Measurements from ENCODE around the gene EZR. TPM values are rescaled to one million over a fixed set of nuclear protein-coding genes. Genes with fewer than 3 reads are reported as not detected.

EZR gene
- total and polyA plus RNA-seq, 2 of the 13 experiments (the other 11 are each of a cell fraction or from before 2014, with no cell fraction given) = 34.7 to 60.3 TPM

- H3K4me2 ChIP-seq (ENCODE audit: low read depth, low read length) = no peak overlapping the region
- H3K79me2 ChIP-seq (ENCODE audit: insufficient read depth, low read length) = no peaks in the 10 kb centered on the region
- no peak overlapping the region for H2AFZ ChIP-seq (ENCODE audit: low read length)
- ChIA-PET POLR2A (interaction anchor here (1.4 kb wide), 1 partner anchor 21 kb away, joined by 4 read pairs; the partner anchor contains the start of gene EZR), CTCF (ENCODE audit: low intra/inter-chr PET ratio, low total read pairs) (no interaction called here)
- ATAC-seq = no peak
- no peaks in the 10 kb centered on the region for H3K36me3 ChIP-seq (replicated peaks in 1 of 2; ENCODE audit: control insufficient read depth in 1 of 2, insufficient read depth in 2 of 2, low read length in 2 of 2)
- H3K27me3 ChIP-seq (ENCODE audit: control insufficient read depth in 1 of 2, insufficient read depth in 2 of 2, low read length in 2 of 2) = peaks cover 0 to 19% of the 10 kb centered on the region in 2 experiments; a peak in 1 of 5 replicates
- no peak overlapping the region for H3K9ac ChIP-seq (ENCODE audit: insufficient read depth, low read depth, low read length)
- DNase-seq (ENCODE audit: low spot score) = no peak
- BruUV-seq (replicated peaks) = no TSS peak
- H3K9me3 ChIP-seq (ENCODE audit: low read length) = no peaks in the 10 kb centered on the region
- intact Hi-C loops (cut with micrococcal nuclease; ENCODE audit: unreplicated experiment) (no loop called here), in situ Hi-C loops (cut with HindIII; ENCODE audit: extremely low pct_ligation_motif_present, low pct_unique_long_range_greater_than_20kb) (no loop called here)
- no peak overlapping the region for H3K27ac ChIP-seq (ENCODE audit: extremely low read length, insufficient read depth, low read length)
- no peaks in the 10 kb centered on the region for H4K20me1 ChIP-seq (ENCODE audit: insufficient read depth, low read length)
- WGBS (ENCODE audit: low lambda C conversion rate) = 0% methylated on average over 1 of the region's 1 CpG
- peaks cover 19% of the 10 kb centered on the region for H3K4me1 ChIP-seq (ENCODE audit: insufficient read depth, low read length)
- H3K4me3 ChIP-seq (replicated peaks in 1 of 3; ENCODE audit: insufficient read depth in 1 of 3, low read depth in 2 of 3, low read length in 3 of 3) = no peak overlapping the region
- FAIRE-seq = no peak
- no peak for TF ChIP-seq MAFG (CRISPR knock-in tag; IDR thresholded peaks at IDR 0.05)
- TF ChIP-seq ZNF18 (CRISPR knock-in tag; IDR thresholded peaks at IDR 0.05; ENCODE audit: insufficient replicate concordance) = no peak
- no peak for TF ChIP-seq PITX1 (CRISPR knock-in tag; IDR thresholded peaks at IDR 0.05)
- no peak for TF ChIP-seq LCORL (IDR thresholded peaks at IDR 0.05)
- no peak for TF ChIP-seq LCORL (CRISPR knock-in tag; IDR thresholded peaks at IDR 0.05)
- TF ChIP-seq MED8 (CRISPR knock-in tag; IDR thresholded peaks at IDR 0.05; ENCODE audit: insufficient replicate concordance) = no peak
- TF ChIP-seq FOXP4 (CRISPR knock-in tag; IDR thresholded peaks at IDR 0.05) = no peak
- no peak for TF ChIP-seq NR2C2 (CRISPR knock-in tag; IDR thresholded peaks at IDR 0.05; ENCODE audit: borderline replicate concordance)
- TF ChIP-seq HBP1 (CRISPR knock-in tag; IDR thresholded peaks at IDR 0.05; ENCODE audit: low read depth) = no peak
- TF ChIP-seq PBX2 (CRISPR knock-in tag; IDR thresholded peaks at IDR 0.05) = no peak
- TF ChIP-seq RFXANK (CRISPR knock-in tag; IDR thresholded peaks at IDR 0.05) = no peak
- TF ChIP-seq ZNF879 (CRISPR knock-in tag; IDR thresholded peaks at IDR 0.05) = no peak
- TF ChIP-seq KDM4B (CRISPR knock-in tag; IDR thresholded peaks at IDR 0.05) = no peak
- TF ChIP-seq HOXA3 (CRISPR knock-in tag; IDR thresholded peaks at IDR 0.05) = no peak
- TF ChIP-seq SRSF9 (IDR thresholded peaks at IDR 0.05; ENCODE audit: borderline replicate concordance, insufficient read depth, low read depth, low read length, poor library complexity, severe bottlenecking) = no peak
- TF ChIP-seq ZNF337 (CRISPR knock-in tag; IDR thresholded peaks at IDR 0.05; ENCODE audit: borderline replicate concordance, low read depth) = no peak
- no peak for TF ChIP-seq ZNF674 (CRISPR knock-in tag; IDR thresholded peaks at IDR 0.05; ENCODE audit: low read depth)
- no peak for TF ChIP-seq CREB3 (CRISPR knock-in tag; IDR thresholded peaks at IDR 0.05)
- no peak for TF ChIP-seq KLF9 (CRISPR knock-in tag; IDR thresholded peaks at IDR 0.05; ENCODE audit: low read depth)
- no peak for TF ChIP-seq PPARG (CRISPR knock-in tag; conservative IDR thresholded peaks at IDR 0.05)
Observed at GRCh38 chr6:158840465-158840864, 21.3 kb upstream of the EZR start.
